H1 (cell line): Measurements from ENCODE around the gene WIPF1. TPM values are rescaled to one million over a fixed set of nuclear protein-coding genes. Genes with fewer than 3 reads are reported as not detected.

Experiments used
- CTCF ChIA-PET: fragments of 300-600 bp; sonication (Branson Sonifier 250); formaldehyde crosslinking; loops from one replicate; lab custom pipeline; 2021; ENCODE audit not compliant: partially characterized antibody; lab: Charles Lee
- POLR2A ChIA-PET: fragments of 300-600 bp; sonication (Branson Sonifier 250); formaldehyde crosslinking; loops from one replicate; lab custom pipeline; 2021; ENCODE audit warnings: inconsistent platforms; ENCODE audit not compliant: partially characterized antibody; lab: Charles Lee
- DNase-seq, 2 experiments: peaks; one replicate each; pipeline versions ENCODE4 v3.0.0 to v3.0.0-alpha.2; 2010 to 2022; ENCODE audit warnings: low spot score in 2 of 2, low read depth in 1 of 2, mixed read lengths in 1 of 2
- FAIRE-seq: peaks from 2 replicates; lab custom pipeline; 2011; peaks lifted over from hg19 to GRCh38; lab: Jason Lieb, UNC
- H2AFZ ChIP-seq: 2 replicates; pipeline ENCODE4 v1.8.1; 2012; ENCODE audit warnings: low read length, inconsistent platforms
- H2AK5ac ChIP-seq: 2 replicates; pipeline ENCODE4 v1.6.1; 2013; ENCODE audit warnings: low read depth, low read length
- H2BK120ac ChIP-seq: replicated peaks from 2 replicates; pipeline ENCODE3; 2013; ENCODE audit warnings: low read depth, low read length, inconsistent platforms
- H2BK12ac ChIP-seq: 2 replicates; pipeline ENCODE4 v1.6.1; 2013; ENCODE audit warnings: low read depth, low read length
- H2BK15ac ChIP-seq: 2 replicates; pipeline ENCODE4 v1.6.1; 2013; ENCODE audit warnings: low read length
- H2BK20ac ChIP-seq: 2 replicates; pipeline ENCODE4 v1.6.1; 2013; ENCODE audit warnings: low read length
- H2BK5ac ChIP-seq: 2 replicates; pipeline ENCODE4 v1.6.1; 2013; ENCODE audit warnings: low read depth, low read length
- H3K14ac ChIP-seq: 2 replicates; pipeline ENCODE4 v1.6.1; 2013; ENCODE audit warnings: inconsistent platforms; ENCODE audit not compliant: insufficient read length
- H3K18ac ChIP-seq: 2 replicates; pipeline ENCODE4 v1.6.1; 2013; ENCODE audit warnings: low read length; ENCODE audit errors: extremely low read depth
- H3K23ac ChIP-seq: 2 replicates; pipeline ENCODE4 v1.6.1; 2013; ENCODE audit warnings: inconsistent platforms; ENCODE audit not compliant: insufficient read length
- H3K23me2 ChIP-seq: 2 replicates; pipeline ENCODE4 v1.6.1; 2013; ENCODE audit warnings: low read depth, low read length
- H3K27ac ChIP-seq: 2 replicates; pipeline ENCODE4 v1.6.1; 2011; ENCODE audit warnings: low read depth, low read length, inconsistent platforms
- H3K27me3 ChIP-seq, 4 experiments: replicated peaks in 1 of 4; 1 replicate in 1 of 4; 2 replicates in 3 of 4; pipeline versions ENCODE4 v1.6.1 to v1.8.1; 2011 to 2013; ENCODE audit warnings: low read length in 3 of 4, mild to moderate bottlenecking in 3 of 4, inconsistent platforms in 2 of 4, mixed read lengths in 2 of 4, moderate library complexity in 1 of 4; ENCODE audit not compliant: control insufficient read depth in 3 of 4, insufficient read depth in 3 of 4; ENCODE audit errors: extremely low read depth in 1 of 4
- H3K36me3 ChIP-seq, 4 experiments: 2 replicates each; pipeline versions ENCODE4 v1.6.1 to v1.8.1; 2011 to 2013; ENCODE audit warnings: mild to moderate bottlenecking in 4 of 4, low read length in 3 of 4, moderate library complexity in 2 of 4, control low read depth in 1 of 4, inconsistent platforms in 1 of 4; ENCODE audit not compliant: insufficient read depth in 4 of 4, control insufficient read depth in 2 of 4
- H3K4ac ChIP-seq: replicated peaks from 2 replicates; pipeline ENCODE3; 2013; ENCODE audit warnings: low read length, low read depth, mixed read lengths, inconsistent platforms; ENCODE audit not compliant: insufficient read length
- H3K4me1 ChIP-seq, 4 experiments: replicated peaks in 1 of 4; 1 replicate in 1 of 4; 2 replicates in 3 of 4; pipeline versions ENCODE4 v1.6.1 to v1.8.1; 2011 to 2013; ENCODE audit warnings: low read length in 3 of 4, inconsistent platforms in 2 of 4, mixed read lengths in 1 of 4; ENCODE audit not compliant: insufficient read depth in 4 of 4, control insufficient read depth in 3 of 4
- H3K4me2 ChIP-seq, 2 experiments: 2 replicates each; pipeline versions ENCODE4 v1.6.1 to v1.8.1; 2011 to 2013; ENCODE audit warnings: low read depth in 2 of 2, low read length in 2 of 2, control low read depth in 1 of 2, inconsistent platforms in 1 of 2, mild to moderate bottlenecking in 1 of 2; ENCODE audit not compliant: insufficient read depth in 1 of 2
- H3K4me3 ChIP-seq, 4 experiments: fragments of 200-600, 300-600 bp in 1 of 4; sonication (generic), shearing (Covaris generic), sonication (Bioruptor Twin) in 1 of 4; 2 replicates each; pipeline versions ENCODE4 v1.5.1 to v1.8.1; 2011 to 2016; ENCODE audit warnings: low read length in 4 of 4, low read depth in 3 of 4, control low read depth in 2 of 4, inconsistent platforms in 2 of 4, mild to moderate bottlenecking in 2 of 4, mixed read lengths in 1 of 4, moderate library complexity in 1 of 4; ENCODE audit not compliant: insufficient read depth in 2 of 4; ENCODE audit errors: extremely low read depth in 1 of 4
- H3K56ac ChIP-seq: replicated peaks from 2 replicates; pipeline ENCODE3; 2013; ENCODE audit warnings: low read depth, mild to moderate bottlenecking, mixed read lengths, low read length, inconsistent platforms; ENCODE audit not compliant: insufficient read length
- H3K79me1 ChIP-seq: 2 replicates; pipeline ENCODE4 v1.6.1; 2013; ENCODE audit warnings: low read depth, low read length, control low read depth
- H3K79me2 ChIP-seq, 2 experiments: 2 replicates each; pipeline versions ENCODE4 v1.6.1 to v1.8.1; 2012 to 2013; ENCODE audit warnings: low read length in 2 of 2, mild to moderate bottlenecking in 2 of 2, inconsistent platforms in 1 of 2; ENCODE audit not compliant: insufficient read depth in 2 of 2, control insufficient read depth in 1 of 2
- H3K9ac ChIP-seq, 4 experiments: replicated peaks in 1 of 4; 1 replicate in 1 of 4; 2 replicates in 3 of 4; pipeline versions ENCODE4 v1.6.1 to v1.8.1; 2011 to 2013; ENCODE audit warnings: low read depth in 3 of 4, low read length in 3 of 4, control low read depth in 2 of 4, mild to moderate bottlenecking in 2 of 4, moderate library complexity in 2 of 4, inconsistent platforms in 1 of 4; ENCODE audit errors: extremely low read depth in 1 of 4
- H3K9me3 ChIP-seq, 2 experiments: 2 replicates each; pipeline versions ENCODE4 v1.6.1 to v1.8.1; 2012 to 2013; ENCODE audit warnings: mild to moderate bottlenecking in 2 of 2, moderate library complexity in 2 of 2, control low read depth in 1 of 2, inconsistent platforms in 1 of 2, low read depth in 1 of 2, low read length in 1 of 2, mixed read lengths in 1 of 2; ENCODE audit not compliant: insufficient read depth in 2 of 2
- H4K20me1 ChIP-seq, 2 experiments: replicated peaks in 1 of 2; 2 replicates each; pipeline versions ENCODE3 to v1.8.1; 2011 to 2013; ENCODE audit warnings: inconsistent platforms in 2 of 2, low read length in 2 of 2, mild to moderate bottlenecking in 1 of 2; ENCODE audit not compliant: insufficient read depth in 2 of 2, control insufficient read depth in 1 of 2
- H4K5ac ChIP-seq: 2 replicates; pipeline ENCODE4 v1.6.1; 2013; ENCODE audit warnings: low read length, low read depth, mixed read lengths, inconsistent platforms; ENCODE audit not compliant: insufficient read length
- H4K8ac ChIP-seq: 2 replicates; pipeline ENCODE4 v1.8.0; 2013; ENCODE audit warnings: mild to moderate bottlenecking, moderate library complexity, low read length, inconsistent platforms; ENCODE audit not compliant: insufficient read depth; ENCODE audit errors: extremely low read depth
- H4K91ac ChIP-seq: replicated peaks from 2 replicates; pipeline ENCODE3; 2013; ENCODE audit warnings: low read length, mixed read lengths, inconsistent platforms; ENCODE audit not compliant: insufficient read length
- ASH2L ChIP-seq: fragments of 200-600, 300-600 bp; sonication (generic); IDR thresholded peaks from one replicate; pipeline ENCODE4 v1.7.1; 2017; ENCODE audit warnings: low read length
- BRCA1 ChIP-seq: IDR thresholded peaks from 2 replicates; pipeline ENCODE4 v1.6.1; 2012; ENCODE audit warnings: low read depth, low read length, improper control_type of control experiment
- CREB1 ChIP-seq: IDR thresholded peaks from 2 replicates; pipeline ENCODE4 v1.6.1; 2012; ENCODE audit warnings: inconsistent platforms
- CTCF ChIP-seq, 3 experiments: IDR thresholded peaks; 1 replicate in 2 of 3; 2 replicates in 1 of 3; pipeline versions ENCODE4 v1.5.1 to v1.6.1; 2011; ENCODE audit warnings: low read length in 3 of 3, mild to moderate bottlenecking in 3 of 3, inconsistent platforms in 2 of 3, low read depth in 1 of 3, moderate library complexity in 1 of 3; ENCODE audit not compliant: insufficient read depth in 1 of 3; ENCODE audit errors: control extremely low read depth in 1 of 3
- KDM4A ChIP-seq: IDR thresholded peaks from one replicate; pipeline ENCODE4 v1.7.1; 2012; ENCODE audit warnings: low read depth, mild to moderate bottlenecking, moderate library complexity, low read length, inconsistent platforms; ENCODE audit not compliant: severe bottlenecking
- POLR2A ChIP-seq, 2 experiments: IDR thresholded peaks; 1 replicate in 1 of 2; 2 replicates in 1 of 2; pipeline ENCODE4 v1.6.1; 2011; ENCODE audit warnings: low read depth in 2 of 2, low read length in 2 of 2, mild to moderate bottlenecking in 2 of 2; ENCODE audit errors: control extremely low read depth in 1 of 2
- USF2 ChIP-seq: IDR thresholded peaks from 2 replicates; pipeline ENCODE4 v1.6.1; 2011; ENCODE audit warnings: low read length, improper control_type of control experiment
- WGBS, 2 experiments: shearing (Covaris generic) in 1 of 2; methylation state at CpG; one replicate each; pipeline versions ENCODE4 v1.1.6 to v1.1.7; 2013 to 2015; ENCODE audit warnings: low lambda C conversion rate in 2 of 2, mixed read lengths in 2 of 2, inconsistent platforms in 1 of 2, low coverage in 1 of 2, missing lambda C conversion rate in 1 of 2; ENCODE audit not compliant: insufficient replicate concordance in 2 of 2, insufficient coverage in 1 of 2, insufficient read length in 1 of 2; ENCODE audit errors: extremely low coverage in 1 of 2, missing lambda C conversion rate in 1 of 2; 5-methylcytosine and 5-hydroxymethylcytosine counted together
- long read RNA-seq, 2 experiments: library from RNA in 1 of 2; library from capped mRNA in 1 of 2; stranded (forward); transcript quantifications; one replicate each; pipeline ENCODE4 v2.0.0, GENCODE V29; 2021; ENCODE audit warnings: inconsistent platforms in 1 of 2
- polyA minus RNA-seq, 3 experiments: library from RNA; depleted of rRNA, polyadenylated mRNA; stranded (reverse); fragments of >200 nt; gene quantifications; 1 replicate in 2 of 3; 2 replicates in 1 of 3; pipeline ENCODE4 v1.2.3, GENCODE V29; 2011
- polyA plus RNA-seq, 7 experiments: library from polyadenylated mRNA; depleted of rRNA in 3 of 7; stranded (reverse) in 5 of 7; unstranded in 2 of 7; fragments of >200 nt in 5 of 7; fragments of 200-250 nt in 2 of 7; gene quantifications; 1 replicate in 5 of 7; 2 replicates in 1 of 7; 4 replicates in 1 of 7; pipeline versions ENCODE4 v1.2.1 to v1.2.3, GENCODE V29; 2011 to 2013; ENCODE audit warnings: missing spikeins in 2 of 7, mixed read lengths in 2 of 7
- total RNA-seq: library from RNA; stranded (reverse); fragmentation: NEBNext Ultra II Directional; extraction: Animal tissue kit (Norgen Biotek cat#: 25700); gene quantifications from 2 replicates; pipeline ENCODE4 v1.2.1, GENCODE V29; 2021

Gene WIPF1
- total RNA-seq (4.3 and 5.2 TPM in 2 replicates), polyA plus RNA-seq (2011; rRNA removed) (4.4 and 4.7 TPM in 2 replicates), polyA minus RNA-seq (2011; rRNA and poly(A)+ RNA removed) (2.8 TPM in 2 replicates)
- polyA plus RNA-seq (2011; cell fraction: cytosol; rRNA removed) = 2.7 TPM
- polyA plus RNA-seq (2011; cell fraction: nucleus; rRNA removed) = 3.1 TPM
- 5.2 to 8.3 TPM (median 5.9 TPM) in 4 replicates for polyA plus RNA-seq (2012, experiment 1 of 2)
- 2.9 TPM for polyA plus RNA-seq (2012, experiment 2 of 2)
- 4.6 TPM for polyA plus RNA-seq (2013, experiment 1 of 2)
- 4.9 TPM for polyA plus RNA-seq (2013, experiment 2 of 2)
- polyA minus RNA-seq (2011; cell fraction: cytosol; rRNA and poly(A)+ RNA removed) = 3.2 TPM
- polyA minus RNA-seq (2011; cell fraction: nucleus; rRNA and poly(A)+ RNA removed) = 9.0 TPM
- long read RNA-seq, experiment 1, partial matches to known transcripts = 0 of 3 reads
- long read RNA-seq, experiment 1, other reads (novel, unspliced or antisense) = 3 of 3 reads
- long read RNA-seq, experiment 2, partial matches to known transcripts = 0 of 1 reads
- long read RNA-seq, experiment 2, other reads (novel, unspliced or antisense) = 1 of 1 reads

DNA sequence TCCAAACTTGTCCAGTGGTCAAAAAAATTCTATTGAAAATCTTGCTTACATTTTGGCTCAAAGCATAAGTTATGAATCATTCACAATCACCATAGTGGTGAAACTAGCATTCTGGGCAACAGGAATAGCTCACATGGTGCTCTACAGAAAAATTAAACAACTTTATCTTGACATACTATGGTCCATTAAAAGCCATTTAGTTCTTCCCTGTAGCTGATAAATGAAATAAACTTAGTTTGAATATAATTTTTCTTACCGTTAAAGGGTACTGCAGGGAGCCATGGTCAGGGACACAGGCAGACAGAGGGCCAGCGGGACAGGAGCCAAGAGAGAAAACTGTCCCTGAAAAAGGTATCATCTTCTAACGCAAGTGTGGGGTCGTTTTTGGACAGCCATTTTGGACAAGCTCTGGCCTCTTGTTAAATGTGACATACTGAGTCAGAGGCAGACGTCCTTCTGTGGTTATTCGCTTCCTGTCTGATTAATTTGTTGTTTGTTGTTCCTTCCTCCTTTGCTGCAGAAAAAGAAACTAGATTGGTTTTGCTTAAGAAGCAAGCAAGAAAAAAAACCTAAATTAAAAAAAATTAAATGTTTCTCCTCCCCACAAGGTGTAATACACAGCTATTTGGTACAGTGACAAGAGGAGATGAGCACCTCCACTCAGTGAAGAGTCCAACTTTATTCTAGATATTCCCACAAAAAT lies at the start of gene WIPF1:
Gene WIPF1 (minus strand): TSS at position 460 of the 703 bp plus-strand sequence. CDS start 12,231 bp downstream, outside the sequence.
- Histone ChIP-seq H2BK5ac (no peak within 1 kb of the TSS), H3K23me2 (no peaks in the 10 kb centered on the region), H3K4me1 (peaks cover 0 to 5% (median 4%) of the 10 kb centered on the region in 4 experiments; a peak in 3 of 7 replicates), H2BK15ac (no peak within 1 kb of the TSS), H2BK120ac (no peak within 1 kb of the TSS), H2AFZ (no peak within 1 kb of the TSS), H3K9me3 (peaks cover 6 to 7% of the 10 kb centered on the region in 2 experiments; a peak in 1 of 4 replicates), H2BK12ac (no peak within 1 kb of the TSS), H2AK5ac (no peak within 1 kb of the TSS), H3K18ac (no peak within 1 kb of the TSS), H3K23ac (no peak within 1 kb of the TSS), H3K56ac (no peak within 1 kb of the TSS), H3K36me3 (no peaks in the 10 kb centered on the region; a peak in 1 of 8 replicates), H3K4me3 (no peak within 1 kb of the TSS), H3K79me1 (no peaks in the 10 kb centered on the region), H4K5ac (no peak within 1 kb of the TSS), H3K27me3 (no peaks in the 10 kb centered on the region), H4K91ac (no peak within 1 kb of the TSS), H4K8ac (no peak within 1 kb of the TSS), H3K4me2 (no peak within 1 kb of the TSS), H4K20me1 (no peaks in the 10 kb centered on the region), H3K14ac (no peak within 1 kb of the TSS), H2BK20ac (no peak within 1 kb of the TSS), H3K79me2 (no peaks in the 10 kb centered on the region), H3K9ac (no peak within 1 kb of the TSS), H3K27ac (no peak within 1 kb of the TSS), H3K4ac (no peak within 1 kb of the TSS)
- DNase-seq = no peak
- FAIRE-seq = no peak
- CTCF ChIA-PET = interaction anchor here (0.9 to 2.8 kb wide), 4 partner anchors 13 to 99 kb away, joined by 3 to 10 read pairs (median 4); no protein-coding TSS in a partner anchor
- WGBS, 2 experiments = 71% methylated on average over 6 of the region's 6 CpGs; no CpG with 5 or more reads in 1 of the 2 experiments
- POLR2A ChIA-PET = no interaction called here
- TF ChIP-seq CREB1 (no peak), CTCF (IDR thresholded peaks at IDR 0.05; ENCODE audit: control extremely low read depth in 1 of 3, insufficient read depth in 1 of 3, low read depth in 1 of 3, low read length in 3 of 3) (no peak), BRCA1 (no peak), USF2 (no peak), POLR2A (IDR thresholded peaks at IDR 0.05; ENCODE audit: control extremely low read depth in 1 of 2, low read depth in 2 of 2, low read length in 2 of 2) (no peak), KDM4A (no peak), ASH2L (no peak)
